ENCODE results near the gene HLCS.
"Not testable (repeated sequence)": the region's sequence is repeated elsewhere in the genome, so short reads cannot be mapped to it uniquely, and the experiment has no call there.

Gene HLCS

DNA sequence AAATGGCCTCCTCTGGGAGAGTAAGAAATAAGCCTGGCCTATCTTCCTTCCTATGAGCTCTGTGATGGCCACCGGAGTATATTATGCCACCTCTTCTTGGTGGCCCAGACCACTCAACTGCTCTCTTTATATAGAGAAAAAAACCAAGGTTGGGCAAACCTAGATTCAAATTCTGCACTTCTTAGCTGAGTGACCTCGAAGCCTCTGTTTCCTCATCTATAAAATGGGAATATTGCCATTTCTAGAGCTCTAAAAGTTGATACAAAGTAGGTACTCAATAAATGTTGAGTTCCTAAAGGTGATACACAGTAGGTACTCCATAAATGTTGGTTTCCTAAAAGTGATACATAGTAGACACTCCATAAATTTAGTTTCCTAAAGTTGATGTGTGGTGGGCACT, 120.7 kb downstream of the HLCS start:
- no peak for DNase-seq

- no peak for DNase-seq
Measured at GRCh38 chr21:36845070-36845469, 121.4 kb downstream of the HLCS start.

GRCh38 chr21:36841866-36842265, 124.6 kb downstream of the HLCS start:
- DNase-seq: no peak

- no peak for DNase-seq
Measured at GRCh38 chr21:36839735-36840134, 126.7 kb downstream of the HLCS start.

DNA sequence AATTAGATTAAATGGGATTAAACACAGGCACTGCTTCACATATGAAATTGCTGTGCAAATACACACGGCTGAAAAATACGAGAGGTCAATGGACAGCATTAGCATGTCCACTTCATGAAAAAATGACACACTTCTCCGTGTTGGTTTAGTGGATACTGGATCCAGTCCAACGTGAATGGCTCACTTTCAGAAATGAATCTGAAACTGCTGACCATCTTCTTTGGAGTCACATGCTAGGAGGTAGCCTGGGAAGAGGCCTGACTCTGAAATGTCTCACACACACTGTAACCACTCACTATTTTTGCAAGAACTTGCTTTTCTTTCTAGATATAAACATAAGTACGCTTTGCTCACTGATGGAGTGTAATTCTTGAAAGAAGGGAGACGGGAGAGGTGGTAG, 127.3 kb downstream of the HLCS start:
- no peak for DNase-seq

- no peak for DNase-seq
Measured at GRCh38 chr21:36835383-36835795, 131.1 kb downstream of the HLCS start.

DNA sequence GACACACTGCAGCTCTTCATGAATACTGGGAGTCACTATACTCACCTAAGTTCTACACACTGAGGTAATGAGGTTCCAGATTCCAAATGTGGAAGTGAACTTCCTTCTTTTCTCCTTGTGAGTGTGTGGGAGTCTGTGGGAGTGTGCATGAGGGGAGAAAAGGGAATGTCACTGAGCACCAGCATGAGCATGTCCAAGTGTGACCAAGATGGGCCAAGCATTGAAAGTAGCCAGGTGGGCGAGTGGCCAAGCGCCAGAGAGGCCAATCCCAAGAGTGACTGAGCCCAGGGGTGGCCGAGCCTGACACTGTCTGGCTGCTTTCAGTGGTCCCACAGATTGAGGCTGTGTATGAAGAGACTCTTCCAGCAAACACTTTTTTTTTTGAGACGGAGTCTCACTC, 132.3 kb downstream of the HLCS start:
- DNase-seq: no peak

DNA sequence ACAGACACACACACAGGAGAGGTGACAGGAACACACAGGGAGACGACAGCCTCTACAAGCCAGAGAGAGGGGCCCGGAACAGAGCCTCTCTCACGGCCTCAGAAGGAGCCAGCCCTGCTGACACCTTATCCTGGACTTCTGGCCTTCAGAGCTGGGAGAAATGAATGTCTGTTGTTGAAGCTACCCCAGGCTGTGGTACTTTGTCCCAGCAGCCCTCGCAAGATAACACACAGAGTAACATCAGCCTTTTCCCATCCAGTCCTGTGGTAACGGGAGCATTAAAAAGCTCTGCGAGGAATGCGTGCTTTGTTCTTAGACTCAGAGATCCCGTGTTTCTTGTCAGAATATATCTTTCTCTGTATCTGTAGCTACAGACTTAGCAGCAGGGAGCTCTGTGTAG, 136.4 kb downstream of the HLCS start:
- DNase-seq: no peak

GRCh38 chr21:36828891-36829515, 137.5 kb downstream of the HLCS start:
- DNase-seq: no peak

GRCh38 chr21:36828208-36828607, 138.3 kb downstream of the HLCS start:
- DNase-seq: no peak

GRCh38 chr21:36825658-36826057, 140.8 kb downstream of the HLCS start:
- DNase-seq: peak; percentile 59

GRCh38 chr21:36821032-36821299, 145.5 kb downstream of the HLCS start:
- DNase-seq: no peak

DNA sequence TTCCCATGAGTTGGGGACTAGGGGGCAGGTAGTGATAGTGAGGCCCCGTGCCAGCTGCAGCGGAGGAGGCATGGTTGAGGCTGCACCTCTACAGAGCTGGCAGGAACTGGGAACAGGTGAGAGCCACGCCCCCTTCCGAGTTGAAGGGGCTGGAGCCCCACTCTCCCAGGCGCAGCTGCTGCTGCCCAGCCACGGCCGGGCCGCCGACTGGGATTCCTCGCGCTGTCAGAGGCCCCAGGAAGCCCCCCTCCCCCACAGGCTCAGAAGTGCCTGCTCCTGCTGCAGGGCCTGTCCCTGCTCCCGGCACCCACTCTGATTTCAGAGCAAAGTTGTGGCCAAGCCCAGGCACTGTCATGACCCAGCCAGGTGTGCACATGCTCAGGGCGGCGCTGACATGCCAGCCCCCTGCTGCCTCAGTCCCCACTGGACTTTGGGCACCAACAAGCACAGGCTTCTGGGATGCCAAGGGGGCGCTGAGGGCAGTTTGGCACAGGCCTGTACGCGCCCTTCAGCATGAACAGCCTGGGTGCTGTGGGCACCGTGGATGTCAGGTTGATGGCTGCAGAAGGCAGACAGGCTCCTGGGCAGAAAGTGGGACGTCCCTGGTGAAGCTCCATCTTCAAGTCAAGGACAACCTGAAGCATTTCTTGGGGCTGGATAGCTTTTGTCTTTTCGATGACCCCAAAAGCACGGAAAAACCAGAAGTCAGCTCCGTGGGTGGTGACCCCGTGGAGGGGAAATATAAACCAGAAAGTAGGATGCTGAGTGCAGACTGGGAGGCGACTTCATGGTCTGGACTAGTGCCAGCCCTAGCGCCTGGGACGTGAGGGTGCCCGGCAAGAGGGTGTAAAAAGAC, 146.1 kb downstream of the HLCS start:
- DNase-seq: peak; percentile 71

- DNase-seq: no peak
Measured at GRCh38 chr21:36817732-36818450, 148.6 kb downstream of the HLCS start.

DNA sequence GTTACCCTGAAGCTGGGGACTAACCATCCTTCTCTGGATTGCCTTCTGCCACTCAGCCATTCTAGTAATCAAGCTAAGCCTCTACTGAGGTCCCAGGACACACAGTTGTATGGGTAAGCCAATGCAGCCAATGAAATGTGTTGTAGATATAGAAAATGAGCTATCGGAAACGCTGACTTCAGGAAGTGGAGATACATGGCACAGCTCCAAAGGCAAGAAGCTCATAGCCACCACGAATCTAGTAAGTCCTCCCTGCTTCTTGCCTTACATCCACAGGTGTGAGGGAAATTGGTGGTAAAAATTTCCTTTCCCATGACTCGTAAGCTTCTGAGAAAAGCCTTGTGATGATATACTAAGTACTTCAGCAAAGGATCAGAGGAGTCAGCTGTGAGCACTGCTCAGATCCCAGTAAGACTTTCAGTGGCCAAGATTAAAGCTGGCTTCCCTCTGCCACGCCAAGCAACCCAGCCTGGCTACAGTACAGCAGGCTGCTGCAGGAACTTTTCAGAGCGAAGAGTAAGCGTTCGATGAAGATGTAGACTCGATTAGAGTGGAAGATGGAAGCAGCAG, 149.8 kb downstream of the HLCS start:
- no peak for DNase-seq

DNA sequence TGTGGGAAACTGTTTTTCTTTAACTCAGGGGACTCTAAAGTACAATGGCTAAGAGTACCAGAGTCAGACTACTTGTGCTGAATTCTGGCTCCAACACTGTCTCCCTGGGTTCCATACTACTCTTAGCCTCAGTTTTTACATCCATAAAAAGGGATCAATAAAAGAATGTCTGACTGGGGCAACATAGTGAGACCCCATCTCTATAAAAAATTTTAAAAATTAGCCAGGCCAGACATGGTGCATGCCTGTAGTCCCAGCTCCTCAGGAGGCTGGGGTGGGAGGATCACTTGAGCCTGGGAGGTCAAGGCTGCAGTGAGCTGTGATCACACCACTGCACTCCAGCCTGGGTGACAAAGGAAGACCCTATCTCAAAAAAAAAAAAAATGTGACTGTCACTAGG, 150.4 kb downstream of the HLCS start:
- not testable (repeated sequence) for DNase-seq

- DNase-seq: no peak
Measured at GRCh38 chr21:36815284-36815683, 151.2 kb downstream of the HLCS start.

GRCh38 chr21:36813052-36813451, 153.4 kb downstream of the HLCS start:
- no peak for DNase-seq

- DNase-seq: no peak
Measured at GRCh38 chr21:36811762-36812161, 154.7 kb downstream of the HLCS start.

DNA sequence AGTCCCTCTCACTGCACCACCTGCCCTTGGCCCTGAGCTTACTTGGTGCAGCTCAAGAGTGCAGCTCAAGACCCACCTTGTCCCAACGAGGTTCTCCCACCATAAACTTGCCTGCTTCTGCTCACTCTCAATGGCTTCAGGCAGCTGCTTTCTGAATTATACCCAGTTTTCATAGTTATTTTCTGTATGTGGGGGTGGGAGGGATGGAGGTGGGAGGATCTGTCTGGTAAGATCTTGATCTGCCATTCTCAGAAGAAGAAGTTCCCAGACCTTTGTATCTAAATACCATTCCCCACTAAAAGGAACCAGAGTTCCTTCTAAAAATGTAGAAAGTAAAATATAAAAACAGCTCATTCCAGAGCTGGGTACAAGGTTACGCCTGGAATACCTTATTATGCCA, 156.0 kb downstream of the HLCS start:
- DNase-seq: no peak

GRCh38 chr21:36807422-36807928, 159.0 kb downstream of the HLCS start:
- DNase-seq: no peak

- DNase-seq: no peak
Measured at GRCh38 chr21:36806103-36806502, 160.4 kb downstream of the HLCS start.

DNA sequence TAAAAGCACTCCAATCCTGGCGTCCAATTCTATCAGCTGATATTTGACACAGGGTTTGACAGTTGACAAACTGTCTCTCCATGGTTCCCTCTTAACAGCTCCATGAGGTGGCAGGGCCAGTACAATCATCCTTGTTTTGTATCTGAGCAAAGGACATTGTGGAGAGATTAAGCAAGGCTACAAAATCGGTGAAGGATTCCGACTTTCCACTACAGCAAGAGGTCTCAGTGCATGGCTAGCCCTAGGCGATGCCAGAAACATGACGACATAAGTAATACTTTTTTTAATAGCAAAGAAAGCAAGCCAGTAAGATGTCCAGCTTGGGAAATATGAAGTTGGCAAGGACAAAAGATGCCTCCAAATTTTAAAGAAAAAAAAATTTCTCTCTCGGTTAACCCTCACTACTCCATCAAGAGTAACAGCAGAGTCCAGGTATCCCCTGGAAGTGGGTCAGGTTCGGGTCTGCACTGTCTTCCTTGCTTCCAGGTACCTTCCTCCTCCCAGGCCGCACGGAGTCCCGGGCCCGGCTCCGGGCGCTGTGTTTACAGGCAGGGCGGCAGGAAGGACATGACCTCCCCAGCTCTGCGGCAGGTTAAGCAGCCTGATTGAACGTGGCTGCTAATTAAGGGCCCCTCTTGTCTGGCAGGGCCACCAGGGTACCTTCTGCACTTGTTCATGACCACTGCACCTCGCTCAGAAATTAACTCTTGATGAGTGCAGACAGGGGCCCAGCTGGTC, 161.4 kb downstream of the HLCS start:
- no peak for DNase-seq
